Measurements from ENCODE around the gene ATP10A.
A peak's percentile ranks its signal among the peaks of the same experiment; 100 is the strongest.

Gene ATP10A

GRCh38 chr15:25866251-25866650 is 3.1 kb upstream of the ATP10A start:
- no peak for DNase-seq (ENCODE audit: low read depth)
- no peak for TF ChIP-seq CTCF (IDR thresholded peaks at IDR 0.05; ENCODE audit: control insufficient read depth, extremely low read depth, insufficient read depth)
- H3K4me3 ChIP-seq (ENCODE audit: low read depth, low read length) = no peak overlapping the region

GRCh38 chr15:25864966-25865365 is 1.8 kb upstream of the ATP10A start:
- no peak for TF ChIP-seq CTCF (IDR thresholded peaks at IDR 0.05; ENCODE audit: control insufficient read depth, extremely low read depth, insufficient read depth)
- H3K4me3 ChIP-seq (ENCODE audit: low read depth, low read length) = no peak overlapping the region
- no peak for DNase-seq (ENCODE audit: low read depth)

DNA sequence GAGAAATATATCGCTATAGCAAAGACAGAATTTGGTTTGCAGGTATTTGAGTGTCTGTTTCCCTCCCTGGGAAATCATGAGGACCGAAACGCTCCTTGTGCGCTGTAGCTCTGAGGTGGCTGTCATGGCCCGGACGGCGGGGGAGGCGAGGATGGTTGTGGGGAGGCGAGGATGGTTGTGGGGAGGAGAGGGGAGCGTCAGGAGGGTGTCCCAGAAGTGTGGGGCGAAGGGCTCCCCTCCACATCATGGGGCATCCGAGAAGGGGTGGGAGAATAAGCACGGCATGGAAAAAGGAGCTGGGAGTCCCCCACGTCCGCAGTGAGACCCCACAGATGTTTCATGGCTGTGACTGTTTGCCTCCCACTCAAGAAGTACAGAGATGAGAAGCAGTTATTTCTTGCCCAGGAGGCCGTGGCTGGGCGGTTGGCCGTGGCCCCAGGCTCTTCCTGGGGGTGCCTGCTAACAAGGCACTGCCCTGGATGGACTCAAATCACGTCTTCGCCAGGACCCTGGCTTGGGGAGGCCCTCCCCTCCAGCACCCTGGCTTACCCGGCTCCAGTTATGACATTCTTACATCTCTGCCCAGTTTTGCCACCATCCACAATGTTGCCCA is 947 bp upstream of the ATP10A start:
- H3K4me3 ChIP-seq (ENCODE audit: low read depth, low read length) = no peak overlapping the region
- no peak for TF ChIP-seq CTCF (IDR thresholded peaks at IDR 0.05; ENCODE audit: control insufficient read depth, extremely low read depth, insufficient read depth)
- DNase-seq (ENCODE audit: low read depth) = no peak

DNA sequence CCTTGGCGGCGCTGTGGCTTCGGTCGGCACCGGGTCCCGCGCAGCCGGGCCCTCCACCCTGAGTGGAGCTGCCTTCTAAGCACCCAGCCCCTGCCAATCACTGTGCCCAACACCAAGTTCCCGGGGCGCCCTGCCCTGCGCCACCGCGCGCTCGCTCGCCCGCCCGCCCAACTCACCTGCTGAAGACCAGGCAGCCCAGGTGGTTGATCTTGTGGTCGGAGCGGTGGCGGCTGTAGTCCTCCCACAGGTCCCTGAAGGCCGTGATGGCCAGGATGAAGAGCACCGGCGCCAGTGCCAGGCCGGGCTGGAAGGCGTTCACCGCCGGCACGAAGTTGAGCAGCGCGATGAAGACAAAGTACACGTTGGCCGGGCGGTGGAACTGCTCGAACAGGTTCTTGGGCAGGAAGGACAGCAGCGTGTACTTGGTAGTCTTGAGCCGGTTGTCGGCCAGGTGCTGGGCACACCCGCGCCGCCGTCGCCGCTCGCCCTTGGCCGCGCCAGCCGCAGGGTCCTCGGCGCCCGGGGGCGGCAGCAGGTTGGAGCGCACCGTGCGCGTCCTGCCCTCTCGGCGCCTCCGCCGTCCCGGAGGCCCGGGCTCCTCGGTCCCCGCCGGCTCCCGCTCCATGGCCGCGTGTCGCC is 536 bp downstream of the ATP10A start:
- no peak for TF ChIP-seq CTCF (IDR thresholded peaks at IDR 0.05; ENCODE audit: control insufficient read depth, extremely low read depth, insufficient read depth)
- DNase-seq (ENCODE audit: low read depth) = peak; percentile 71
- peak overlapping the region; percentile 55 for H3K4me3 ChIP-seq (ENCODE audit: low read depth, low read length)

GRCh38 chr15:25862071-25862471 is 1.1 kb downstream of the ATP10A start:
- no peak for TF ChIP-seq CTCF (IDR thresholded peaks at IDR 0.05; ENCODE audit: control insufficient read depth, extremely low read depth, insufficient read depth)
- no peak for DNase-seq (ENCODE audit: low read depth)
- peak overlapping the region; percentile 55 for H3K4me3 ChIP-seq (ENCODE audit: low read depth, low read length)

DNA sequence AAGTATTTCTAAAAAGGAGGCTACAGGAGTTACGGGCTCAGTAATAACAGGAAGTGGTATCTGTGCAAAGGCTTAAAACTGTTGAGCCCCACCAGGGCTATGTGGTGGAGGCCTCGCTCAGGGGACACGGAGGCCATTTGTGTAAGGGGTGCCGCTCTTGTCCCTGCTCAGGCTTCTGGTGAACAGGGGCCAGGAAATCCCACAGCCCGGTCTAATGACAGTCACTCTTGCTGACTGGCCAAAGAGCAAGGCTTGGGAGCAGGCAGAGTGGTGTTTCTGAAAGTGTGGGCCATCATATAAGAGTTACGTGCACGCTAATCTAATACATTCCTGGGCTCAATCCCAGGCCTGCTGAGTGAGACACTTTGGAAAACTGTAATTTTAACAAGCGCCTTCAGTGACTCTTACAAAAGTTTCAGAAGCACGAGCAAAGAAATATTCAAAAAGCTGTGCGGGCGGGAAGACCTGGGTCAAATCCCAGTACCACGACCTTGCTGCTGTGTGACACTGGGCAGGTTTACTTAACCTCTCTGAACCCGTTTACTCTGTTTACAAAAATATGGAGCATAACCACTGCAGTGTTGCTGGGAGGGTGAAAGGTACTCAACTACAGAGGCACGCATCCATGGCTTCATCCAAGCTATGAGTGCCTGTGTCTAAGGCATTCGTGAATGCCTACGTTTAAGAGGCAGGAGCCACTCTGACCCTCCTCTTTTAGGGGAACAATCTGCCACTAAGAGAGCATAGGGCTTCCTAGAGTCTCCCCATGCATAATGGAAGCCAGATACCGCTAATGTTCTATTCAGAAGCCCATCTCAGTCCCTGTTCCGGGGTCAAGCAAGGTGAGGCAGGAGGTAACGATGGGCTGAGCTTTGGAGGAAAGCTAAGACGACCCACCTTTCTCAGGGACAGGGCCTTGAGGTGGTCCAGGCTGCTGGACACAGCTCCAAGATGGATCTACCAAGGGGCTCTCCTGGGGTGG is 2.0 kb downstream of the ATP10A start:
- H3K4me3 ChIP-seq (ENCODE audit: low read depth, low read length) = no peak overlapping the region
- TF ChIP-seq CTCF (IDR thresholded peaks at IDR 0.05; ENCODE audit: control insufficient read depth, extremely low read depth, insufficient read depth) = no peak
- no peak for DNase-seq (ENCODE audit: low read depth)

Measured in LNCaP clone FGC (cell line).